HEK293 (cell line): ENCODE results near the gene RPL31.

Experiments
- RBAK ChIP-seq: fragments of 450-650 bp; formaldehyde crosslinking; IDR thresholded peaks from 2 replicates; pipeline ENCODE4 v1.5.1; 2016; ENCODE audit warnings: missing biosample characterization, missing genetic modification characterization
- ZNF416 ChIP-seq: fragments of 450-650 bp; formaldehyde crosslinking; IDR thresholded peaks from 2 replicates; pipeline ENCODE4 v1.5.1; 2016; ENCODE audit warnings: missing biosample characterization, missing genetic modification characterization

DNA sequence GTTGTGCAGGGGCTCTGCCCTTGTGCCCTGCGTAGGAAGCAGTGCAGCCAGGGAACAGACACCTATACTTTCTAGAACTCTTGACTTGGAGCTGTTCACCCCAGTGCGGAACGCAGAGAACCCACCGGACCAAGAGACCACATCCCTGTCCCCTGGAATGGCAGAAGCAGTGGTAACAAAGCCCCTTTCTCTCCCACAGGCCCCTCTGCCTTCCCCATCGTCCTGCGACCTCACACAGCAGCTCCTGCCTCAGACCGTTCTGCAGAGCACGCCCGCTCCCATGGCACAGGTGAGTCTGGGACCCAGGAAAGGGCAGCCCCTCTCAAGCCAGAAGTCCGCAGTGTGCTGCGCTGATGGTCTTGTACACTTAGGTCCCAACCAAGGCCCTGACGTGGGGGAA, 24.6 kb upstream of the RPL31 start:
- TF ChIP-seq RBAK (tag by site-specific recombination), result no peak
- TF ChIP-seq ZNF416 (tag by site-specific recombination), result no peak
